C4-2B (cell line): Measurements from ENCODE around the gene ADGRB3.

Experiments used
- ZFX ChIP-seq: fragments of 450-650 bp; IDR thresholded peaks from 2 replicates; pipeline ENCODE4 v1.6.1; 2017
- TF ChIP-seq, protein P1 (sequence below): fragments of 450-650 bp; conservative IDR thresholded peaks from 2 replicates; pipeline ENCODE4 v1.5.1; 2017; ENCODE audit warnings: mild to moderate bottlenecking

DNA sequence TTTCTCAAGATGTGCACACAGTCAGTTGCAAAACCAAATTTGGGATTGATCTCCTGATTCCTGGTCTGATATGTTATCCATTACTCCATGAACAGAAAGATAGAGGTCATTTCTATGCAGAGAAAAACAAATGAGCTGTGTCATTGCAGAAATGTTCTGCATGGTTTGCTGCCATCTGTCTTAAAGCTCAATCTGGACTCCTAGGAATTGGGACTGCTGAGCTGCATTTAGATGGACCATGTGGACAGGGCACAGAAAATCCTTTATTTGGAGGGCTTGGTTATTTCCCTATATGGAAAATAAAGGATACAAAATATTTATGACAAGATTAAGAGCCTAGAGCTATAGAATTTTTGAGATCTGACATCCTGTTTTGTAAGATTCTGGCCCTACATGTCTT lies 91.3 kb downstream of the ADGRB3 start:
- TF ChIP-seq, protein P1, sequence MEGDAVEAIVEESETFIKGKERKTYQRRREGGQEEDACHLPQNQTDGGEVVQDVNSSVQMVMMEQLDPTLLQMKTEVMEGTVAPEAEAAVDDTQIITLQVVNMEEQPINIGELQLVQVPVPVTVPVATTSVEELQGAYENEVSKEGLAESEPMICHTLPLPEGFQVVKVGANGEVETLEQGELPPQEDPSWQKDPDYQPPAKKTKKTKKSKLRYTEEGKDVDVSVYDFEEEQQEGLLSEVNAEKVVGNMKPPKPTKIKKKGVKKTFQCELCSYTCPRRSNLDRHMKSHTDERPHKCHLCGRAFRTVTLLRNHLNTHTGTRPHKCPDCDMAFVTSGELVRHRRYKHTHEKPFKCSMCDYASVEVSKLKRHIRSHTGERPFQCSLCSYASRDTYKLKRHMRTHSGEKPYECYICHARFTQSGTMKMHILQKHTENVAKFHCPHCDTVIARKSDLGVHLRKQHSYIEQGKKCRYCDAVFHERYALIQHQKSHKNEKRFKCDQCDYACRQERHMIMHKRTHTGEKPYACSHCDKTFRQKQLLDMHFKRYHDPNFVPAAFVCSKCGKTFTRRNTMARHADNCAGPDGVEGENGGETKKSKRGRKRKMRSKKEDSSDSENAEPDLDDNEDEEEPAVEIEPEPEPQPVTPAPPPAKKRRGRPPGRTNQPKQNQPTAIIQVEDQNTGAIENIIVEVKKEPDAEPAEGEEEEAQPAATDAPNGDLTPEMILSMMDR = no peak
- TF ChIP-seq ZFX = no peak
